GM12891 (cell line): ENCODE measurements around the gene HDAC9.

Experiments
- PAX5 ChIP-seq: IDR thresholded peaks from 2 replicates; pipeline ENCODE4 v1.6.1; 2011; ENCODE audit warnings: low read length, moderate library complexity, mild to moderate bottlenecking; ENCODE audit not compliant: insufficient read depth, severe bottlenecking
- POLR2A ChIP-seq: IDR thresholded peaks from 2 replicates; pipeline ENCODE4 v1.6.1; 2011; ENCODE audit warnings: low read depth, low read length, control low read depth
- POLR2AphosphoS5 ChIP-seq: IDR thresholded peaks from 2 replicates; pipeline ENCODE4 v1.6.1; 2011; ENCODE audit warnings: low read depth, low read length, control low read depth
- POU2F2 ChIP-seq: IDR thresholded peaks from 2 replicates; pipeline ENCODE4 v1.6.1; 2011; ENCODE audit warnings: low read depth, mild to moderate bottlenecking, control low read depth, low read length, moderate library complexity
- SPI1 ChIP-seq: IDR thresholded peaks from 2 replicates; pipeline ENCODE4 v1.6.1; 2011; ENCODE audit warnings: low read depth, low read length, control low read depth
- TAF1 ChIP-seq: IDR thresholded peaks from 2 replicates; pipeline ENCODE4 v1.6.1; 2011; ENCODE audit warnings: low read depth, low read length, control low read depth

DNA sequence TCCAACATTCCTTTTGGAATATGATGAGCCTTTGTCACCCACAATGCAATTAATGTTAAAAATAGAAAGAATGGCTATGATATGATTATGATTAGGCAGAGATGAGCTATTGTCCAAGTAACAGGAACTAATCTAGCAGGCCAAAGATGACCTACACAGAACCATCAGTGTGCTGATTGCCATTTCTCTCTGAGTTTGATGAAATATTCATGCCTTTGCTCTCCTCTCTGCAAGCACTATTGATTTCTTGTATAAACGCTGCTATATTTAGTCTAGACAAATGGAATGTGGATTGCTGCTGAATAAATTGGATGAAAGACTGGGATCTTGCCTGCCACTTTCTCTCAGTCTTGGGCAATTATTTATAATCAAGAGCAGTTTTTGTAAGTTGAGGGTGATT, 85.4 kb downstream of the HDAC9 start:
- TF ChIP-seq TAF1 (no peak), SPI1 (no peak), POLR2A (no peak), POLR2AphosphoS5 (no peak), PAX5 (no peak), POU2F2 (no peak)
